ENCODE data around the gene NCDN. TPM values are rescaled to one million over a fixed set of nuclear protein-coding genes. Genes with fewer than 3 reads are reported as not detected.
A peak's percentile ranks its signal among the peaks of the same experiment; 100 is the strongest.

The NCDN gene
- total RNA-seq, 2 donors from 2014 or later: 14.3 to 20.1 TPM

- H3K27me3 ChIP-seq: no peaks in the 10 kb centered on the region
- no peak for TF ChIP-seq POLR2A (IDR thresholded peaks at IDR 0.05)
- no peak for TF ChIP-seq CTCF (IDR thresholded peaks at IDR 0.05)
- intact Hi-C loops (cut with DNase I): no loop called here
- H3K4me1 ChIP-seq: peaks cover 29% of the 10 kb centered on the region
- no peak for ATAC-seq
- no peaks in the 10 kb centered on the region for H3K9me3 ChIP-seq
- no peak overlapping the region for H3K27ac ChIP-seq
- DNase-seq: no peak
- no peak overlapping the region for H3K4me3 ChIP-seq
- 90 to 92% methylated on average over 1 of the region's 1 CpG for WGBS, 2 donors
- no peaks in the 10 kb centered on the region for H3K36me3 ChIP-seq (replicated peaks in 1 of 2; ENCODE audit: insufficient read depth in 1 of 2, low read depth in 2 of 2)
Measured at GRCh38 chr1:35537806-35538205, 19.8 kb upstream of the NCDN start.

GRCh38 chr1:35539073-35539823, 18.4 kb upstream of the NCDN start:
- Histone ChIP-seq H3K9me3 (no peaks in the 10 kb centered on the region), H3K27ac (peak overlapping the region in 2 of 4 donors; percentile 25 to 29), H3K4me1 (peaks cover 36% of the 10 kb centered on the region), H3K4me3 (no peak overlapping the region), H3K36me3 (replicated peaks in 1 of 2; ENCODE audit: insufficient read depth in 1 of 2, low read depth in 2 of 2) (no peaks in the 10 kb centered on the region), H3K27me3 (no peaks in the 10 kb centered on the region)
- peak in 1 of 4 donors; percentile 34 for DNase-seq
- intact Hi-C loops (cut with DNase I): no loop called here
- no peak for ATAC-seq
- WGBS, 2 donors: 75 to 77% methylated on average over 6 of the region's 6 CpGs
- TF ChIP-seq POLR2A (IDR thresholded peaks at IDR 0.05) (no peak), CTCF (IDR thresholded peaks at IDR 0.05) (no peak)

- H3K27me3 ChIP-seq: no peaks in the 10 kb centered on the region
- DNase-seq (no peak), ATAC-seq (no peak)
- H3K4me3 ChIP-seq: no peak overlapping the region
- H3K9me3 ChIP-seq: no peaks in the 10 kb centered on the region
- 28 to 52% methylated on average over 1 of the region's 1 CpG for whole genome bisulfite sequencing, 2 donors
- peaks cover 40% of the 10 kb centered on the region for H3K4me1 ChIP-seq
- peak overlapping the region in 1 of 4 donors; percentile 29 for H3K27ac ChIP-seq
- TF ChIP-seq POLR2A (IDR thresholded peaks at IDR 0.05): no peak
- no peak for TF ChIP-seq CTCF (IDR thresholded peaks at IDR 0.05)
- no peaks in the 10 kb centered on the region for H3K36me3 ChIP-seq (replicated peaks in 1 of 2; ENCODE audit: insufficient read depth in 1 of 2, low read depth in 2 of 2)
- intact Hi-C loops (cut with DNase I): no loop called here
Measured at GRCh38 chr1:35539824-35540261, 17.8 kb upstream of the NCDN start.

- DNase-seq (peak; percentile 58 to 75 (median 74)), ATAC-seq (peak; percentile 72)
- Histone ChIP-seq H3K4me1 (peaks cover 38% of the 10 kb centered on the region), H3K4me3 (no peak overlapping the region), H3K27ac (no peak overlapping the region), H3K36me3 (replicated peaks in 1 of 2; ENCODE audit: insufficient read depth in 1 of 2, low read depth in 2 of 2) (peaks cover 0 to 2% of the 10 kb centered on the region in 2 donors), H3K27me3 (no peaks in the 10 kb centered on the region), H3K9me3 (no peaks in the 10 kb centered on the region)
- intact Hi-C loops (cut with DNase I): no loop called here
- no peak for TF ChIP-seq POLR2A (IDR thresholded peaks at IDR 0.05)
- TF ChIP-seq CTCF (IDR thresholded peaks at IDR 0.05): peak in 6 of 7 experiments; percentile 25 to 51 (median 40)
- WGBS, 2 donors: 66 to 67% methylated on average over 3 of the region's 3 CpGs
Measured at GRCh38 chr1:35544976-35545375, 12.6 kb upstream of the NCDN start.

GRCh38 chr1:35546614-35547013, 11.0 kb upstream of the NCDN start:
- peaks cover 37% of the 10 kb centered on the region for H3K4me1 ChIP-seq
- TF ChIP-seq POLR2A (IDR thresholded peaks at IDR 0.05) (no peak), CTCF (IDR thresholded peaks at IDR 0.05) (no peak)
- intact Hi-C loops (cut with DNase I): no loop called here
- no peaks in the 10 kb centered on the region for H3K9me3 ChIP-seq
- H3K27ac ChIP-seq: no peak overlapping the region
- no peak for DNase-seq
- WGBS, 2 donors: 97% methylated on average over 1 of the region's 1 CpG
- no peaks in the 10 kb centered on the region for H3K27me3 ChIP-seq
- ATAC-seq: no peak
- H3K36me3 ChIP-seq (replicated peaks in 1 of 2; ENCODE audit: insufficient read depth in 1 of 2, low read depth in 2 of 2): peaks cover 0 to 7% of the 10 kb centered on the region in 2 donors
- H3K4me3 ChIP-seq: no peak overlapping the region
